GM18520 (cell line): ENCODE measurements around the gene KCNS1.

ENCODE experiments used
- ATAC-seq: cut with Tn5 transposase; IDR thresholded peaks from one replicate; pipeline ENCODE4 v1.9.1; 2021; ENCODE audit not compliant: unreplicated experiment

The KCNS1 gene

DNA sequence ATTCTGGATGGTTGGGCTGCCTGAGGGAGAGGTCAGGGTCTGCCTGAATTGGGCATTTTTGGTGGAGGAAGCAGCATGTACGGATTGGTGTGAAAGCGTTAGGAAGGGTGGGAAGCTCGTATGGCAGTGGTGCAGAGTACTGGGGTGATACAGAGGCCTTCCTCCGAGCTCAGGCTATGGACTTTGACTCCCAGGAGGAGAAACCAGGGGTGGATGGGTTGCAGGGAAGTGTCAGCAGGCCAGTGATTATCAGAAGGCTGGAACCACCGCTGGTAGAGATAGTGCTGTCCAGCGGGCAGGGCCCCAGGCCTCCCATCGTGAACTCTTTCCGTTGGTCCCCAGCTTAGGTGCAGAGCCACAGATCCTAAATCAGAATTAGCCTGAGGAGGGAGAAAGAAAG is 8.7 kb upstream of the KCNS1 start:
- ATAC-seq, result no peak

DNA sequence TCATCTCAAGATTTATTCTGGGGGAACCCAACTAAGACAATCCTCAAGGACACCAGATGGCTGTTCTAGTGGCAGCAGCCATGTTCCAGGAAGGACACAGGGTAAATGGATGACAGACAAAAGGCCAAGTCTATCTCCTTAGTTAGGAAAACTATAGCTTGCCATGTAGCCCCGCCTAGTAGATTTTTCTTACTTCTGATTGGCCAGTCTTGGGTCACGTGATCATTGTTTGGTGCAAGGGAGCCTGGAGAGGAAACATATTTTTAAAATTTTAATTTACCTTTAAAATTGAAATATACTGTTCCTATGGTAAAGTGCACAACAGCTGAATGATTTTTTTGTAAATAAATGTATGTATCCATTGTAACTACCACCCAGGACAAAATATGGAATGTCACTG is 4.4 kb upstream of the KCNS1 start:
- no peak for ATAC-seq

DNA sequence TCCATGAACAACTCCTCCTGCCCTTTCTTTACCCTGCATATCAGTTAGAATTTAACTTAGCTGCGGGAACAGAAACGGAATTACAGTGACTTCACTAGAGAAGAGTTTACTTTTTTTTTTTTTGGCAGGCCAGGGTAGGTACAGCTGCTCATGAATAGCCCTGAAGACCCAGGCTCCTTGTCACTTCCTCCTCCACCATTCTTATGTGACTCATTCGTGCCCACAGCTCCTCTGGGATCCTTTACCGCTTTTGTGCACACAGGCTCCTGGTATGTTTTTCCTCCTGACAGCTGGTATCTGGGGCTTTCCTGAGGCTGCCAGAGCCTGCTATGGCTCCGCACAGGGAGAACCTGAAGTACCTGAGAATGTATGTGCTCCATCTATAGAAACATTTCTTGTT is 3.9 kb upstream of the KCNS1 start:
- no peak for ATAC-seq

DNA sequence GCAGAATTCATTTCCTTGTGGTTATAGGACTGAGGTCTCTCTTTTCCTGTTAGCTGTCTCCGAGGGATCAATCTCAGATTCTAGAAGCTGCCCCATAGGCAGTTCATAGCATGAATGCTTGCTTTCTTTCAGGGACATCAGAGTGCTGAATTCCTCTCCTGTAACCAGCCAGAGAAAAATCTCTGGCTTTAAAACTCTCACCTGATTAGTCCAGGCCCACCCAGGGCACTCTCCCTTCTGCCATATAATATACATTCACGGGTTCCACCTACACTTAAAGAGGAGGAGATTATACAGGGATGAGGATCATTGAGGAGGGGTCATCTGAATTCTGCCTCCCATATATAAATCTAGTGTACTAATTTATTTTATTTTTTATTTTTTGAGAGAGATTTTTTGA is 2.1 kb upstream of the KCNS1 start:
- no peak for ATAC-seq

DNA sequence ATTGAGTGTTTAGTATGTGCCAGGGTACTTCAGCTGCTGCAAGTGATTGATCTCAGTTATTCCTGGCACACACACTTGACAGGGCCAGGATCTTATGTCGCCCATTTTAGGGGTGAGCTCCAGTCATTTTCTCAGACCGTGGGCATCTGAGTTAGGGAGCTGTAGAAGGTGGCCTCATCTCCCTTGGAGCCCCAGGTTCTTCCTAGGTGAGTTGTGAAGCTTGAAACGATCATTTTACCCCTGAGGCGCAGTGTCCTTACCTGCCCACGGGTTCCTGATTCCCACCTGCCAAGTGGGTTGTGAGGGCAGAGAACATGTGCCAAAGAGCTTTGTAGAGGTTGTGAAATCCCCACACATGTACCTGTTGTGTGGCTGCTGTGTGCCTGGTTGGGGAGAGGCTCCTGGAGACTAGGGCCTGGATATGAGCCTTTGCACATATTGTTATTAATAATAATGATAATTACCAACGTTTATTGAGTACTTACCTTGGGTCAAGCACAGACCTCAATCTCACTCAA is 465 bp upstream of the KCNS1 start:
- no peak for ATAC-seq

DNA sequence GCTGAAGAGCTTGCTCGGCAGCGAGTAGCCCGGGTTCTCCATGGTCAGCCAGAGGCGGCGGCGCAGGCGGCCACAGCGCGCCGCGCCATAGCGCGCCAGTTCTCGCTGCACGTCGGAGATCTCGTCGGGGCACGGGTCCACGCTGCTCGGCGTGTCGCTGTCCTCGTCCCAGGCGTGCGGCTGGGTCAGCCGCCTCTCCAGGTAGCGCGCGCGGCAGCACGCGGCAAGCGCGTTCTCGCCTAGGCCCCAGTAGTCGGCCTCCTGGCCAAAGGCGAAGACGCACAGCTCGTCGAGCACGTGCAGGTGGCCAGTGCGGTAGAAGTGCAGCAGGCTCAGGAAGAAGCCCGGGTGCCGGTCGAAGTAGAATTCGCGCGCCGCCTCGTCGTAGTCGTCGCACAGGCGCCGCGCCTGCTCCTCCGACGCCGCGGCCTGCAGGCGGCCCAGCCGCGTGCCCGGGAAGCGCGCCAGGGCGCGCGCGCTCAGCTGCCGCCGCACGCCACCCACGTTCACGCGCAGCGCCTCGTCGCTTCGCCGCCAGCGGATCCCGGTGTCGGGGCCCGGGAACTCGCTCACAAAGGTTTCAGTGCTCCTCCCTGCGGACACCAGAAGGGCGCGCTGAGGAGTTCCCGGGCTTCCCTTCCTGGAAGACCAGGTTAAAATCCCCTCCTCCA is 2.7 kb downstream of the KCNS1 start:
- no peak for ATAC-seq

DNA sequence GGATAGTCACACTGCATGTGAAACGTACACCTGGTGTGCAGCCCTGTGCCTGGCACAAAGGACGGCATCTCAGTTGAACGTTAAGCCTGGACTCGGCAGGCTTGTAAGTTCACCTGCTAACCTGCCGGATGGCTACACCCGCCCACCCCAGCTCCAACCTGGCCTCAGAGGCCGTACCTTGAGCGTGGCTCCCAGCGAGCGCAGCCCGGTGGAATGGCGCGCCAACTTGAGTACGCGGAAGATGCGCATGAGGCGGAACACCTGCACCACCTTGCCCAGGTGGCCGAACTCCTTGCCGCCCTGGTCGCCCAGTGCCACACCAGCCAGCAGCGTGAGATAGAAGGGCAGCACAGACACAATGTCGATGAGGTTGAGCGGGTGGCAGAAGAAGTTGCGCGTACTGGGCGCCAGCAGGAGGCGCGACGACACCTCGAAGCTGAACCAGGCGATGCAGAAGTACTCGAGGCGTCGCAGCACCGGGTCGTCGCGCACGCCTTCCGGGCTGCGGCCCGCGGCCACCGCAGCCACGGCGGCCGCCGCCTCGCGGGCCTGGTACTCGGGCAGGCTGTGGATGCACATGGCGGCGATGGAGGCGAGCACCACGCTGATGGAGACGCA is 3.3 kb downstream of the KCNS1 start:
- no peak for ATAC-seq

DNA sequence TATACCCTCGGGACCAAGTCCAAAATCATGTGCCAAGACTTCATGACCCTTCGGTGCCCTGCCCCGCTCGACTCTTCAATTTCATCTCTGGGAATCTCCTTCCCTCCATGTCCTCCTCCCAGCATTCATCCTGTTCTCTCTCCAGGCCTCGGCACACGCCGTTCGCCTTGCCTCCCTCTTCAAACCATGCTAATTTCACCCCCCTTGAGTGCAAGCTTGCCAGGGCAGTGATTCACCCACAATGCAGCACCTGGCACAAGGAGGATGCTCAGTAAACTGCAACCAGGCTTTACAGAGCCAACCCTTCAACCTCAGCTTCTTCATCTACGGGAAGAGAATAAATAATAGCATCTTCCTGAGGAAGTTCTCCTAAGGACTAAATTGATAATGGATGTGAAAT is 4.1 kb downstream of the KCNS1 start:
- ATAC-seq, result no peak

DNA sequence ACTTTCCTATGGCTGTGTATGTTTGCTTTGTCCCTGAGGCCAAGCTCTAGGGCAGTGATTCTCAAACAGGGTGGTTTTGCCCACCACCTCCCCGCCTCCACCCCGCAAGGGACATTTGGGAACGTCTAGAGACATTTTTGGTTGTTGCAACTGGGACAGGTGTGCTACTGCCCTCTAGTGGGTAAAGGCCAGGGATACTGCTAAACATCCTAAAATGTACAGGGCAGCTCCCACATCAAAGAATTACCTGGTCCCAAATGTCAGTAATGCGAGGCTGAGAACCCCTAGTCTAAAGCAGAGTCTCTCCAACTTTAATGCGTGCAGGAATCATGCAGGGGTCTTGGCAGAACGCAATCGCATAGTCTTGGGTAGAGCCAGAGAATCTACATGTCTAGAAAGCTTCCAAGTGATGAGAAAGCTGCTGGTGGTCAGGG is 5.1 kb downstream of the KCNS1 start:
- no peak for ATAC-seq

DNA sequence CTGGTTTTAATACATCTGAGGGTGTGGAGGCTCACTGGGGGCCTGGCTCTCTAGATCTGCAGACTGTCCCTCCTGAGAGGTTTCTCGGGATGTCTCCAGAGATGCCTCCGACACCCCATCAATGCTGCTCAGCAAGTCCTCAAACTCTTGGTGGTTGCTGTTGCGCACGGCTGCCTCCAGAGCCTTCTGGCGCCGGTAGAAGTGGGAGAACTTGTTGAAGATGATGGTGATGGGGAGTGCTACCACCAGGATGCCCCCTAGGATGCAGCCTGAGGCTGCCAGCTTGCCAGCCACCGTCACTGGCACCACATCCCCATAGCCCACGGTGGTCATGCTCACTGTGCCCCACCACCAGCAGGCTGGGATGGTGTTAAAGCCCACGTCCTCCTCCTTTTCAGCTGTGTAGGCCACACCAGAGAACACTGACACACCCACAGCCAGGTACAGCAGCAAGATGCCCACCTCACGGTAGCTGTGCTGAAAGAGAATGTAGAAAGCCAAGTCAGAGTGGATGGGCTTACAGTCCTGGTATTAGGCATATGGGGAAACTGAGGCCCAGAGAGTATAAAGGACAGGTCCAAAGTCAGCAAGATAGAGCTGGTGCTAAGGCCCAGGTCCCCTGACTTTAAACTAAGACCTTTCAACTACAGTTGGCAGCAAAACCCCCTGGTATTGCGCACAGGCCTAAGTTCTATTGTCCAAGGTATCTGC is 5.9 kb downstream of the KCNS1 start:
- no peak for ATAC-seq

DNA sequence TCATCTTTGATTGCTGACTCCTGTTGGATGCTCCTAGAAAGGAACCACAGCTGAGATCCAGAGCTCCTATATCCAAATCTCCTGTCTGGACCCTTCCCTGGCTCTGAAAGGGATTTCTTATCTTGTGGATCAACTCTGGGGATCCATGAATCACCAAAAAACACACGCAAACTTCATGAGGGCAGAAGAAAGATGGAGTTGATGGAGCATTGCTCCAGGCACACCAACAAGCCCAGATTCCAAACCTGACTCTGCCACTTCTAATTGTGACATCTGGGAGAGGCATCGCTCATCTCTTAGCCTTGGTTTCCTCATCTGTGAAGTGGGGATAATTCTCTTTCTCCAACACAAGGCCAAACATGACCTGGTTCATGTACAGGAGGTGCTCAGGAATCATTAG is 6.7 kb downstream of the KCNS1 start:
- no peak for ATAC-seq

DNA sequence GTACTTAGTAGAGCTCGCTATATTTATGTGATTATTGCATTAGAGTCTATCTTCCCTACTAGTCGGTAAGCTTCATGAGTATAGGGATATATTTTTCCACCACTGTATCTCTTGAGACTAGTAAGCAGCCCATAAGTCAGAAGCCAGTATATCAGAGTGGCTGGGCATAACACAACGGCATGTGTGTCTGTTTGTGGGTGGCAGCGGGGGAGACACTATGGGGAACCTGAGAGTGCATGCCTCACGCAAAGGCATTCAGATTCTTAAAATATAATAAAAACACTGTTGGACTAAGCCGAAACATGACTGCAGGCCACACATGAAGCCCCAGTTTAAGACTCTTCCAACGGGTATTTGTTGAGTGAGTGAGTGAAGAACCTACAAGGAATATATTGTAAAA is 8.0 kb downstream of the KCNS1 start:
- ATAC-seq, result no peak

DNA sequence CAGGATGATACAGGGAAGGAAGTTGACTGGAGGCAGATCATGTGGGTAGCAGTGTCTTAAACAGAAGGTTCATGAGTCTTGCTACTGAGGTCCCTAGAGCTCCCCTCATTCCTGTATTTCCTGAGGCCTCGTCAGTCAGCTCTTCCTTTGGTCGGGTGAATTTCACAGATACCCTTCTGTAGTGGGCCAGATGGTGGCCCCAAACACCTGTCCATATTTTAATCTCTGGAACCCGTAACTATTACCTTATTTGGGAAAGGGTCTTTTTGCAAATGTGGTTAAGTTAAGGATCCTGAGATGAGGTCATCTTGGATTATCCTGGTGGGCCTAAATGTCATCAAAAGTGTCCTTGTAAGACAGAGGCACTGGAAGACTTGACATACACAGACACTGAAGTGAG is 9.6 kb downstream of the KCNS1 start:
- no peak for ATAC-seq

DNA sequence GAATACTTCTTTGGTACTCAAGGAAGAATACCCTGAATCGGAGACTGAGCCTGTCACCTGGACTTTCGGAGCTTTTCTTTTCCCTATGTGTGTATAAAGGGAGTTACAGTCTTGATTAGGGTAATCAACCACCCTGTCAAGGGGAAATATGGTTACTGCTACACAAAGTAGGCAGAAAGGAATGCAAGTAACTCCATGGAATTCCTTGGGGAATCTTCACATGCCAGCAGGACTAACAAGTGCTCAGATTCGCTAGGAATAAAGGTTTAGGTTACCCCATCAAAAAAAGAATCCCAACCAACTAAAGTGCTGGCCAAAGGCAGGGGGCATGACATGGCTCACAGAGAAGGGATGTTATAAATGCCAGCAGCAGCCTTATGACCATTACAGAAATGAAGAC is 10.4 kb downstream of the KCNS1 start:
- ATAC-seq, result no peak

DNA sequence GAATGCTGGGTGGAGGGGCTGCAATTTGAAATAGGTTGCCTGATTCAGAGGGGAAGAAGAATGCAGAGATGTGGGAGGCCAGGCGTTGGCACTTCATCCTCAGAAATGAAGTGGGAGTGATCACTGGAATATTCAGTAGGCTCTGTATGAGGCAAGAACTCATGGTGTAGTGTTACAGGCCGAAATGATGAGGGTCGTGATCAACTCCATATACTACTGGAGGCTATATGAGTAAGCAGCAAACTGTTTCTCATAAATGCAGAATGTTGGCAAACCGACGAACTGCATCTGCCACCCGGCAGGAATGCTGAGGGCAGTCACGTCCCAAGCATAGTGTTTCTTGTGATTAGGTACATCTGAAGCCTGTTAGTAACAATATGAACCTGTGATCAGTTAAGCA is 12.7 kb downstream of the KCNS1 start:
- no peak for ATAC-seq

DNA sequence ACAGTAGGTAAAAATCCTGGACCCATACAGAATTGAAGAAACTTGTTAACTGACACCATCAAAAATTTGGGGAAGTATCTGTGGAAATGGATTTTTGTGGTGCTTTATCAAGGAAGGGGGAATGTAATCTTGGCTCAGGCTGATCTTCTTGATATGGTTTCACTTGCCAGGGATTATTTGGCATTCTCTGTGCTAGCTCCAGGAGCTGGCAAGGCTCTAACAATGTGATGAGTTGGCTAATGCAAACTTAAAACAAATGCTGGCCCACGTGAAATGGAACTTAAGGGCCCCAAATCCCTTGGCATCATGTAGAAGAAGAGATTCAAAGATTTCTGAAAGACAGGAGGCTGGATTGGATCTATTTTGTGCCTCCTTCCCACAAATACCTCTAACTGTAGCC is 13.1 kb downstream of the KCNS1 start:
- no peak for ATAC-seq

DNA sequence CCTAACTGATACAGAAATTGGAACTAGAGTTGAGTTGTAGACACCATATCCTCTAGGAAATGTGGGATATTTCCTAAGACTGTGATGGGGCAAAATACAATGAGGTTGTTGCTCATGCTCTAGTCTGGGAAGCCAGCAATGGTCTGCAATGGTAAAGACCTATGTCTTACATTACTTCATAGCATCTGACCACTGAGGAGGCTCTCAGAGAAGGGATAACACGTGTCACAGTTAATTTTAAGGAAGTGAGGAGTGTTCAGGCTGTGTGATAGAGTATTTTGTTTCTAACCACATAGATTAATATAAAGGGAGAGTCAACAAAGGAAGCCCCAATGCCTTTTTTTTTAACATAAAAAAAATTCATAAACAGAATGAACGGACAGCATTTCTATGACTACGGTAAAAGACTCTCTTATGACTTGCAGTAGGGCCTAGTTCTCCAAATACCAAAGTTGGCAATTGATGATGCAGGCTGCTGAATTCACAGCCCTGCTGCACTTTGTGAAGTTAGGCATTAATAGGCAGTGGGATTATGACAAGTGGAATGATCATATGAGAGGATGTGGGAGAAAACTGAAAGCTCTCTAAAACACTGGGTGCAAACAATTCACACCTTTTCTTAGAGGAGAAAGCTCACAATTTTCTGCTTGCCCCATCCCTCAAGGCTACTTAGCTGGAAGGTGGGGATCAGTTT is 13.7 kb downstream of the KCNS1 start:
- ATAC-seq, result no peak

DNA sequence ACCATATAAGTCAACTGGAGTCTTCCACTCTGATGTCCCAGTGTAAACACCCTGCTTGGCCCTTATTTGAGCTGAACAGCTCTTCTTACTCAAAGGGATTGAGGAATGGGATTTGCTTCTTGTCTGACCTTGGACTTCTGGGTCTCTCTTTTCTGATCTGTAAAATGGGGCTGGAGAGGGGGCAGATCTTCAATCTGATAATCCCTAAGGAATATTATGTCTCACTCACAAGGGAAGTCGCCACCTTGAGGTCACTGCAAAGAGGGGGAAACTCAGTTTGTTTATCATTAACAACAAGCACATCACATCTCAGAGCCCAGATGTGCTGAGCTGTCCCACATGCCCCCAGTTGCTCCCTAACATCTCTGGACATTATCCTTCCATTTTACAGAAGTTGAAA is 15.1 kb downstream of the KCNS1 start:
- no peak for ATAC-seq

DNA sequence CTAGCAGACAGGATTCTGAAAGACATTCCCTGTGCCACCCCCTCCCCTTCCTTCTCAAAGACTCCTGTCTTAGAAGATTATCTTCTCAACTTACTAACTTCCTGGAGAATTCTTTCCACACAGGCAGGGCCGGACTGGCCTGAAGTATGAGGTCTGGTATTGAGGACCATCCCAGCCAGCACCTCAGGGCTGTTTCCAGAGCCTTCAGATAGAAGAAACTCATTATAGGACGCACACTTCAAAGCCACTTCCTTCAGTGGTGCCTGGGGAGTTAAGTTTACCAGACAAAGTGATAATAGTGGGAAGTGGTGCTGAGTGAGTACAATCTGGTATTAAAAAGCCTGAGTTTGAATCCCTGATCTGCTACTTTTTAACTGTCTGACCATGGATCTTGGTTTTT is 15.6 kb downstream of the KCNS1 start:
- ATAC-seq, result no peak

DNA sequence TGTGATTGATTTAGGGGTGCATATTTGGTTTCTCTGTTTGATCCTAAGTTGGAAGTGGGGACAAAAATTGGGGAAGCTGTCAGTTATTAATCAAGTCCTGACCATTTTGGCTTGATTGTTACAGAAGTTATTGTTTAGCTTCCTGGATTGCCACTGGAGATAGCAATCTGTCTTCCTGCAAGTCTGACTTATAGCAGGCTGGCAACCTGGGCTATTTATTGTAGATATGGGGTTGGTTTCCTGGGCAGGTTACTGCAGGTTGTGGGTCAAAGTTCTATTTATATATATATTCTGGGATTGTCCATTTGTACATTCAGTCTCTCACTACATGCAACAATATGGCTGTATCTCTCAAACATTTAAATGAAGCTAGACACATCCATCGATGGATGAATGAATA is 17.8 kb downstream of the KCNS1 start:
- no peak for ATAC-seq

DNA sequence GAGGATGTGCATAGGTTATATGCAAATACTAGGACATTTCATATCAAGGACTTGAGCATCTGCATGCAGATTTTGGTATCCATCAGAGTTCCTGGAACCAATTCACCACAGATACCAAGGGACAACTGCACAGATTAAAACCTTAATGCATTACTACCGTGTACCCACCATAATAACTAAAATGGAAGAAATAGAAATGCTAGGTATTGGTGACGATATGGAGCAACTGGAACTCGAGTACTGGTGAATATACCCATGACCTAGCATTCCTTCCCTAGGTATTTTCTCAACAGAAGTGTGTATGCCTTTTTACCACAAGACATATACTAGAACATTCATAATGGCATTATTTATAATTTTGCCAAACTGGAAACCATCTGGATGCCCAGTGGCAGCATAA is 18.5 kb downstream of the KCNS1 start:
- no peak for ATAC-seq
